ENCODE data around the gene DDAH2. TPM values are rescaled to one million over a fixed set of nuclear protein-coding genes. Genes with fewer than 3 reads are reported as not detected.

DDAH2 gene
- polyA plus RNA-seq, 3 donors, result 29.8 to 56.0 (median 30.6) TPM

DNA sequence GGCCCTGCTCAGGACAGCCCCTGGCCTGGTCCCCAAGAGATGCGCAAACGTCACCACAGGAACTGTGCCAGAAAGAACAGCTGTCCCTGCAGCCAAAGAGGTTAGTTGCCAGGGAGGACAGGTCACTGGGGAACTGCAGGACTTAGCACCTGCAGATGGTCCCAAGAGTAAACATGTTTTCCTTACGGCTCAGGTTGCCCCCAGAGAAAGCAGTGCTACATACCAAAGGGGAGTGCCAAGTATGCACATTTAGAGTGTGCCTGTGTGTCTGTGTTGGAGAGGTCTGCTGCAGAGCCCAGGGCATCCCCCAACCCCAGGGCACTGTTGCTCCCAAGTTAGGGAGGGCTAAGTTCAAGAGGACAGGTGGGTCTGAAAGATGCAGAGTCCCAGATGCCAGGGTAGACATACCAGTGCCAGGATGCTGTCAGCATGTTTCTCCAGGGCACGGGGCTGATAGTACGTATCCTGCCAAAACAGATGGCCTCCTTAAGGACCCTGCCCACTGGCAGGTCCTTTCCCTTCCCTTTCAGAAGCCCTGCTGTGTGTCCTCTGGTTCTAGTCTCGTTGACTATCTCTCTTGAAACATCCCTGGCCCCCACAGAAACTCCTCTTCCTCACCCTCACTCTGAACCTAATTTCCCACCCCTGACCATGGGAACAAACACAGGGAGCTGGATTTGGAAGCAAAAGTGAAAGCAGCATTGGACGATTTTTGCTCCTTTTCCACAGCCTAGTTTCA lies 27.3 kb downstream of the DDAH2 start:
- intact Hi-C loops (cut with micrococcal nuclease), result loop anchor here in 1 of 2 donors (2.0 to 5.0 kb wide), 2 partner anchors 25 to 35 kb away; partner anchors contain the start of genes CSNK2B and LY6G5B
- Histone ChIP-seq H3K27ac (ENCODE audit: low read depth in 1 of 2, low read length in 2 of 2) (peak overlapping the region in 1 of 2 donors; percentile 96), H3K4me1 (ENCODE audit: control insufficient read depth in 1 of 2, insufficient read depth in 2 of 2, low read length in 2 of 2) (peaks cover 20 to 26% of the 10 kb centered on the region in 2 donors), H3K79me2 (ENCODE audit: insufficient read depth, low read length) (peaks cover 53% of the 10 kb centered on the region), H3K4me2 (replicated peaks; ENCODE audit: extremely low read depth, low read length, poor library complexity, severe bottlenecking) (peak overlapping the region; percentile 85), H2AFZ (ENCODE audit: insufficient read depth, low read depth, low read length, poor library complexity, severe bottlenecking) (peak overlapping the region; percentile 76), H4K20me1 (ENCODE audit: insufficient read depth, low read length) (peaks cover 34% of the 10 kb centered on the region), H3K27me3 (ENCODE audit: control insufficient read depth in 2 of 2, insufficient read depth in 2 of 2, low read length in 2 of 2) (no peaks in the 10 kb centered on the region), H3K9ac (ENCODE audit: insufficient read depth, low read length, poor library complexity, severe bottlenecking) (peak overlapping the region; percentile 82), H3K9me3 (replicated peaks in 1 of 2; ENCODE audit: control insufficient read depth in 1 of 2, insufficient read depth in 1 of 2, low read length in 2 of 2) (no peaks in the 10 kb centered on the region), H3K36me3 (replicated peaks in 1 of 2; ENCODE audit: control insufficient read depth in 1 of 2, insufficient read depth in 2 of 2, low read length in 2 of 2) (peaks cover 20 to 44% of the 10 kb centered on the region in 2 donors), H3K4me3 (replicated peaks in 1 of 3; ENCODE audit: low read depth in 2 of 3, low read length in 3 of 3) (peak overlapping the region; percentile 92 to 98 (median 97))
- TF ChIP-seq, protein P1, sequence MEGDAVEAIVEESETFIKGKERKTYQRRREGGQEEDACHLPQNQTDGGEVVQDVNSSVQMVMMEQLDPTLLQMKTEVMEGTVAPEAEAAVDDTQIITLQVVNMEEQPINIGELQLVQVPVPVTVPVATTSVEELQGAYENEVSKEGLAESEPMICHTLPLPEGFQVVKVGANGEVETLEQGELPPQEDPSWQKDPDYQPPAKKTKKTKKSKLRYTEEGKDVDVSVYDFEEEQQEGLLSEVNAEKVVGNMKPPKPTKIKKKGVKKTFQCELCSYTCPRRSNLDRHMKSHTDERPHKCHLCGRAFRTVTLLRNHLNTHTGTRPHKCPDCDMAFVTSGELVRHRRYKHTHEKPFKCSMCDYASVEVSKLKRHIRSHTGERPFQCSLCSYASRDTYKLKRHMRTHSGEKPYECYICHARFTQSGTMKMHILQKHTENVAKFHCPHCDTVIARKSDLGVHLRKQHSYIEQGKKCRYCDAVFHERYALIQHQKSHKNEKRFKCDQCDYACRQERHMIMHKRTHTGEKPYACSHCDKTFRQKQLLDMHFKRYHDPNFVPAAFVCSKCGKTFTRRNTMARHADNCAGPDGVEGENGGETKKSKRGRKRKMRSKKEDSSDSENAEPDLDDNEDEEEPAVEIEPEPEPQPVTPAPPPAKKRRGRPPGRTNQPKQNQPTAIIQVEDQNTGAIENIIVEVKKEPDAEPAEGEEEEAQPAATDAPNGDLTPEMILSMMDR (IDR thresholded peaks at IDR 0.05), result no peak
- peaks cover 29% of the 10 kb centered on the region for H3K4me1 Mint-ChIP-seq
- peaks cover 0 to 1% (median 0%) of the 10 kb centered on the region in 3 donors for H3K27me3 Mint-ChIP-seq (ENCODE audit: low read depth in 3 of 3)
- H3K27ac Mint-ChIP-seq, result peak overlapping the region; percentile 99 to 100 (median 99)
- DNase-seq, result no peak
- H3K4me3 Mint-ChIP-seq, result peak overlapping the region; percentile 98 to 100
- no peaks in the 10 kb centered on the region for H3K9me3 Mint-ChIP-seq
- peaks cover 27 to 43% of the 10 kb centered on the region in 2 donors for H3K36me3 Mint-ChIP-seq
- WGBS (ENCODE audit: insufficient coverage), result 50% methylated on average over 6 of the region's 7 CpGs

DNA sequence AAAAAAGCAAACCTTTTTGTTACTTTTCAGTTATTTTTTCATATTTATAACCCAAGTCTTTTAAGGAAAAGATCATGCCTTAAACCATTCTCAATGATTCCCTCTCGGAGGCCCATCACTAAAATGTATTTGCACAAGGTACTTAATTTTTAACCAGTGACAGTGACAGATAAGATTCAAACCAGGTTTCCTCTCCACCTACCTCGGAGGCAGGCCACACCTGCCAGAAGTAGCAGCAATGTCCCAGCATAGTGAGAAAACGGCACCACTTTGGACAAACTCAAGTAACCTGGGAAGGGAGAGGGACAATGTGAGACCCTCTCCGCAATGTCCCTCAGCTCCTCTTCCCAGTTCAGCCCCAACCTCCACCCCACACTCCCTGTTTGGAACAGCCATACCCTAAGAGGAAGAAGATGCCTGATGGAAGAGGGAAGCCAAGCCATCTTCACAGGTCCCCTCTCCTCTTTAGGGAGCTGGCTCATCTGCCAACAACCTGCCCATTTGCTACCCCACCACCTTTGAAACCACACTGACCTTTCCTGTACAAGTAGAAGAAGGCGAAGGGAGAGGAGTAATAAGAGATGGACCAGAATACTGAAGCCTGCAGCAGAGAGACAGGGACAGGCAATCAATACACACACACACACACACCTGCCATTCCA lies 28.2 kb downstream of the DDAH2 start:
- no CpG with 5 or more reads among the region's 5 CpGs for whole genome bisulfite sequencing (ENCODE audit: insufficient coverage)
- TF ChIP-seq, protein P1 (IDR thresholded peaks at IDR 0.05), result no peak
- peaks cover 33 to 53% of the 10 kb centered on the region in 2 donors for H3K36me3 Mint-ChIP-seq
- Histone ChIP-seq H4K20me1 (ENCODE audit: insufficient read depth, low read length) (peaks cover 34% of the 10 kb centered on the region), H3K79me2 (ENCODE audit: insufficient read depth, low read length) (peaks cover 53% of the 10 kb centered on the region), H2AFZ (ENCODE audit: insufficient read depth, low read depth, low read length, poor library complexity, severe bottlenecking) (no peak overlapping the region), H3K4me2 (replicated peaks; ENCODE audit: extremely low read depth, low read length, poor library complexity, severe bottlenecking) (peak overlapping the region; percentile 85), H3K9ac (ENCODE audit: insufficient read depth, low read length, poor library complexity, severe bottlenecking) (no peak overlapping the region), H3K36me3 (replicated peaks in 1 of 2; ENCODE audit: control insufficient read depth in 1 of 2, insufficient read depth in 2 of 2, low read length in 2 of 2) (peaks cover 28 to 54% of the 10 kb centered on the region in 2 donors), H3K9me3 (replicated peaks in 1 of 2; ENCODE audit: control insufficient read depth in 1 of 2, insufficient read depth in 1 of 2, low read length in 2 of 2) (no peaks in the 10 kb centered on the region), H3K4me3 (replicated peaks in 1 of 3; ENCODE audit: low read depth in 2 of 3, low read length in 3 of 3) (peak overlapping the region in 1 of 3 experiments; percentile 97), H3K27me3 (ENCODE audit: control insufficient read depth in 2 of 2, insufficient read depth in 2 of 2, low read length in 2 of 2) (no peaks in the 10 kb centered on the region), H3K4me1 (ENCODE audit: control insufficient read depth in 1 of 2, insufficient read depth in 2 of 2, low read length in 2 of 2) (peaks cover 20 to 26% of the 10 kb centered on the region in 2 donors), H3K27ac (ENCODE audit: low read depth in 1 of 2, low read length in 2 of 2) (peak overlapping the region in 1 of 2 donors; percentile 96)
- H3K4me1 Mint-ChIP-seq, result peaks cover 29% of the 10 kb centered on the region
- H3K27me3 Mint-ChIP-seq (ENCODE audit: low read depth in 3 of 3), result peaks cover 0 to 1% (median 0%) of the 10 kb centered on the region in 3 donors
- no peak overlapping the region for H3K4me3 Mint-ChIP-seq
- no peak for DNase-seq
- H3K27ac Mint-ChIP-seq, result peak overlapping the region in 5 of 7 donors; percentile 1 to 58 (median 38)
- no peaks in the 10 kb centered on the region for H3K9me3 Mint-ChIP-seq
- intact Hi-C loops (cut with micrococcal nuclease), result loop anchor here in 1 of 2 donors (5.0 kb wide), 1 partner anchor 34 kb away; the partner anchor contains the start of genes CSNK2B and LY6G5B
